Amniotic epithelial cell (primary cell): ENCODE measurements around the gene ARFGAP3.

Source experiments
- DNase-seq: peaks from one replicate; pipeline ENCODE4 v3.0.0-alpha.2; 2010; ENCODE audit warnings: low read depth

Gene ARFGAP3

GRCh38 chr22:42884616-42885375, 27.7 kb upstream of the ARFGAP3 start:
- no peak for DNase-seq

DNA sequence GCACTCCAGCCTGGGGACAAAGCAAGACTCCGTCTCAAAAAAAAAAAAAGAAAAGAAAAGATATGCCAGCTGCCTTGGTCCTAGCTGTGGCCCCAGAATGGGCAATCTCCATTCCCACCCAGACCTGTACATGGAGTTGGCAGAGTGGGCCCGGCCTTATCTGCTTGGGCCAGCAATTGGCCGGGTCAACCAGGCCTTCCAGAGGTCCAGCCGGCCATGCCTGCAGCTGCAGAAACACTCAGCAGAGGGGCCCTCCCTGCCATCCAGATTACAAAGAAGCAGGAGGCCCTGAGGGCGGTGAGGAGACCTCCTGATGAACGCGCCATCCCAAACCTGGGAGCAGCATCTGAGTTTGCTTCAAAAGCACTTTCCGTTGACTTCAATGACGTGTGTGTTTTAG, 26.9 kb upstream of the ARFGAP3 start:
- no peak for DNase-seq

DNA sequence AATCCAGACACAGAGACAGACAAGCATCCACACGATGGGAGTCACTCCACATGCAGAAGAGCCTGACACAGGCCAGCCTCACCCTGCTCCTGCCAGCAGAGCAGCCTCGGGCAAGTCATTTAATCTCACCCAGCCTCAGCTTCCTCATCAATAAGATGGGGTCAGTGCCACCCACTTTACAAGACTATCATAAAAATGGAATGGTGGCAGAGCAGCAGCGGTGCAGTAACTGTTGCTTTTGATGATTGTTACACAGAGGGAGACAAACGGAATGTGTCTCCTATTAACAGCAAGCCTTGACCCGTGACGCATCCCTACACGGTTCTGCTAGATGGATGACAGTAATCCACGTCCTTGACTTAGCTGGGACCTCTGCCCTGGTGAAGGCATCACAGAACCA, 26.0 kb upstream of the ARFGAP3 start:
- no peak for DNase-seq

GRCh38 chr22:42881982-42882656, 25.0 kb upstream of the ARFGAP3 start:
- DNase-seq = no peak

- no peak for DNase-seq
Observed at GRCh38 chr22:42881298-42881697, 24.2 kb upstream of the ARFGAP3 start.

GRCh38 chr22:42880815-42881214, 23.7 kb upstream of the ARFGAP3 start:
- DNase-seq = no peak

DNA sequence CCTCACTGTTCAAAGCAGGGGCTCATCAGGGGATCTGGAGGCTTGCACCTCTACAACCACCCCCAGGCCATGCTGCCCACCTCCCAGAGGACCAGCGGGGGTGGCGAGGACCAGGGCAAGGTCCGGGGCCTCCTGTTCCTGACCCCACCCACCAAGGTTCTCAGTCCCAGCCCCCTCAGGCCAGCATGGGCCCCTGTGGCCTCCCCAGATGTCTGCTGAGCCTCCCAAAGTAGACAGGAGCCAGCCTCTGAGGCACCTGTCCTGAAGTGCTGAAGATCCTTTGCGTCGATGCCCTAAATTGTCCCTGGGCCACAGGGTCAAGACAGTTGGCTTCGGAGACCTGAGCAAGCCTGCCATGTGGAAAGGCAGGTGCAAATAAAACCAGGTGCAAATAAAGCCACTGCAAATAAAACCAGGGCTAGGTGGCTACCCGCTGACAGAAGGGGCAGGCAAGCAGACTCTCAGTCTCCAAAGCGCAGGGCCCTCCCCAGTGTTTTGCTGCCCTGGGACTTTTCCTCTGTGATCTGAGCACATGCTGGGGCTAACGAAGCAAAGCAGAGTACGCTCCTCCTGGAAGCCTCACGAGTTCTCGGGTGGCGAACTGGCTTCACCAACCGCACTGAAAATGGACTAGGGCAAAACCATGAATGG, 22.4 kb upstream of the ARFGAP3 start:
- no peak for DNase-seq

GRCh38 chr22:42878561-42879305, 21.7 kb upstream of the ARFGAP3 start:
- DNase-seq = no peak

DNA sequence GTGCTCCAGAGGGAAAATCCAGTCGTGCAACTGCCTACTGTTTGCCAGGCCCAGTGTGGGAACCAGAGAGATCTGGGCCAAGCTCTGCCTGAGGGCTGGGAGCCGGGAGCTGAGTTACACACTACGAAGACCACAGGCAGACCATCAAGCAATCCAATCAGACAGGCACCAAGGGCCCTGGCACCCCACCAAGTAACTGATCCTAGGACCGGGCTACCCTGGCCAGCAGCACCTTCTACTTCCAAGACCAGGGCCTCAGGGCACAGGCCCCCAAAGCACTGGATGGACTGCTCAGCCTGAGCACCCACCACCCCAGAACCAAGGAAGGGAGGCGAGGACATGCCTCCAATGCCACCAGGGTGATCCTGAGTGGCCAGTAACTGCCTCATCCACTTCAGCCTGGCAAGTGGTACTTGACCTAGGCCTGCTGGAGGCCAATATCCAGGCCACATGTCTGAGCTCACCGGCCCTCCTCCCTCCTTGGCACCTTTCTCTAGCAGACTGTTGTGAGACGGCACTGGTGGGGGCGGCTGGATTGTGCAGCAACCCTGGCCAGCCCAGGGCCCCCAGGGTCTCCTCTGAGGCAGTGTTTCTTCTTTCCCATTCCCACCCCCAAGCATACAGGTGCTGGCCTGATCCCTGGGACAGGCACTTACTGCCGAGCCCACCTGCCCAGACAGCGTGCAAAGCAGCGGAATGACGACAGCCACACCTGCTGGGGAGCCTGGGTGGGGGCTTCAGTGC, 20.7 kb upstream of the ARFGAP3 start:
- DNase-seq = no peak

GRCh38 chr22:42877158-42877557, 20.1 kb upstream of the ARFGAP3 start:
- DNase-seq = no peak

DNA sequence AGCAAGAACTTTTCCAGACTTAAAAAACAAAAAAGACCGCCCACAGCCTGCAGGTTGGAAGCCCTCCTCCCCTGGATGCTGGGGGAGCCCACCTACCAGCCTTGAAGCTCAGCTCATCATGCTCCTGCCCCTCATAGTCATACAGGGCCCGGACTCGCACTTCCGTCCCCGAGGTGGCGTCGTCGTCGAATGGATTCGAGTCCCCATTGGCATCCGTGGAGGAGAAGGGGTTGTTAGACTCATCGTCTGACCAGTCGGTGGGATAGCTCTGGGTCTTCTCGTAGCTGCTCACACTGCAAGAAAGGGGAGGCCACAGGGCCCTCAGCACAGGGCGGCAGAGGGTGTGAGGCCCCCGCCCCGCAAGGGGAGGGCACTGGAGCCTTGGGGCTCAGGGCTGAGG, 19.0 kb upstream of the ARFGAP3 start:
- DNase-seq = no peak

DNA sequence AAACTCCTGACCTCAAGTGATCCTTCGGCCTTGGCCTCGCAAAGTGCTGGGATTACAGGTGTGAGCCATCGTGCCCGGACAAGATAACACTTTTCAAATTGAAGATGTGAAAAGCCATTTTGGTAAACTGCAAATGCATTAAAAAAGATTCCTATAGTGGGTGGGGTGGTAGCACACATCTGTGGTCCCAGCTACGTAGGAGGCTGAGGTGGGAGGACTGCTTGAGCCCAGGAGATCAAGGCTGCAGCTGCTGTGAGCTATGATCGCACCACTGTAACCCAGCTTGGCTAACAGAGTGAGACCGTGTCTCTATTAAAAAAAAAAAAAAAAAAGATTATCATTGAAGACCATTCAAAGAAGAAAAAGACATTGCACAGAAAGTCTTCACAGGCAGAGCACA, 16.9 kb upstream of the ARFGAP3 start:
- no peak for DNase-seq

- no peak for DNase-seq
Observed at GRCh38 chr22:42873356-42873755, 16.3 kb upstream of the ARFGAP3 start.

- DNase-seq = no peak
Observed at GRCh38 chr22:42872821-42873220, 15.7 kb upstream of the ARFGAP3 start.

GRCh38 chr22:42871146-42872050, 14.3 kb upstream of the ARFGAP3 start:
- DNase-seq = no peak

DNA sequence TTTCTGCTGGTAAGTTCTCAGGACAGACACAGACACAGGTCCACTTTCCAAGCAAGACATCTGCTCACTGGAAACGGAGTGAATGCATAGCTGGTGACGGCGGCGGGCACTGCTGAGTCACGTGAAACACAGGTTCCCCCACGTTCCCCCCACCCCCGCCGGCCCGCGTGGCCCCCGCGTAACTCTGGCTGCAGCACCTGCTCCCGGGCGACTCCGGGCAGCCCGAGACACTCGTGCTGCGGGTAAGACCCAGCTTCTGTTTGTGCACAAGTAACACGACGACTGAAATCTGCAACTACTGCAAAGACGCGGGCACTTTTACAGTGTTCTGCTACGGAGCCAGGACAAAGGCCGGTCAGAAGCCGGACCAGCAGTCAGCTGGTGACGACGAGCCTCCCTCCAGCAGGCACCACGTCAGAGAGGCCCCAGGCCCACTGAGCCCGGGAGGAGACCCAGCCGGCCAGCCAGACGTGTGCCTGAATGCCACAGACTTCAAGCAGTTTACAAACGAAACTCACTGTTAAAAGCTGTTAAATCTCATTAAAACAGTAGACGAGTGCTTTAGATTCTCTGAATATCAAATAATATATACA, 12.9 kb upstream of the ARFGAP3 start:
- DNase-seq = no peak

DNA sequence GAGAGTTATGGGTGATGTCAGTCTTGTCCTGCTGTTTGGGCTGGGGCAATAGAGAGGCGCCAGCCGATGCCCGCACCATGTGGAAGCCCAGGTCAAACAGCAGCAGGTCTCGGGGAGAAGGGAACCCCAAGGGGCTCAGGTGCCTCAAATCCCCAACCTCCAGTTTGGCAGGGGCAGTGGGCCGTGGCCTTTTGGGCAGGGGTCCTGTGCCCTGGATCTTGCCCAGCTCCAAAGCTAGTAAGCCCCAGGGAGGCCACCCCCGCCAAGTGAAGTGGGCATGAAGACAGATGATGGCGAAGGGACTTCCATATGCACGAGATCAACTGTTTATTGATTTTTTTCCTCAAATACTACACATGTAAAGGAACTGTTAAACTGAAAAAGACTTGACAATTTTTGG, 12.4 kb upstream of the ARFGAP3 start:
- no peak for DNase-seq

- DNase-seq = peak; percentile 16
Observed at GRCh38 chr22:42868751-42869251, 11.7 kb upstream of the ARFGAP3 start.

DNA sequence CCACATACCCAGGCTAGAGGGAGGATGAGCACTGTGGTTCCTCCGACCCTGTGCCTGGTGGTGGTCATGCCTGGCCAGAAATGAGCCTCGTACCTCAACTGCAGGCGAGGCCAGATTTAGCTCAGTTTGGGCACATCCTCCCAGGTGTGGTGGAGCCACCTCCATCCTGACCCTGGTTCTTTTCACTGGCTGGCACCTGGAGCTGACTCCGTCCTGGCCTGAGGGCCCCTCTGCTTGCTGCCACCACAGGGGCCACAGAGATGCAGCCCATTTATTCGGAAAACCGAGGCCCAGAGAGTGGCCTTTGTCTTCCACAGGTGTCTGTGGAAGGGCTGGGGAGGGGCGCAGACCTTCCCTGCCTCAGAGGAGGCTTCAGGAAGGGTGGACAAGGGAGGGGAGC, 9.0 kb upstream of the ARFGAP3 start:
- DNase-seq = no peak

GRCh38 chr22:42865536-42865935, 8.5 kb upstream of the ARFGAP3 start:
- DNase-seq = no peak
